Right ventricle myocardium inferior (tissue), 1 donor: Measurements from ENCODE around the gene SETD7. TPM values are rescaled to one million over a fixed set of nuclear protein-coding genes. Genes with fewer than 3 reads are reported as not detected.

Experiments
- ATAC-seq: fragments of 200-7000 bp; cut with Tn5 transposase; one replicate; pipeline ENCODE4 v1.9.1; 2020; ENCODE audit warnings: mild to moderate bottlenecking, moderate library complexity
- DNase-seq: peaks from one replicate; pipeline ENCODE4 v3.0.0; 2021; ENCODE audit errors: missing footprints
- intact Hi-C: fragments of 100-400 bp; cut with DNase I; formaldehyde crosslinking; loops from one replicate; pipeline ENCODE4 v1.11.0; 2022
- total RNA-seq: library from RNA; stranded (reverse); fragmentation: NEBNext Ultra II Directional; extraction: Animal tissue kit (Norgen Biotek cat#: 25700); gene quantifications from one replicate; pipeline ENCODE4 v1.2.1, GENCODE V29; 2021
- donor health status: DM: no; HTN: yes; CAD: no; lungs with severe emphysema.

Gene SETD7
- total RNA-seq, 1 donor from 2014 or later, result 52.2 TPM

GRCh38 chr4:139554893-139555704 lies 920 bp downstream of the SETD7 start:
- DNase-seq, result peak; percentile 93
- peak; percentile 79 for ATAC-seq
- intact Hi-C loops, result loop anchor here (5.0 to 10.0 kb wide), 3 partner anchors 38 to 520 kb away; partner anchors contain the start of gene RAB33B

DNA sequence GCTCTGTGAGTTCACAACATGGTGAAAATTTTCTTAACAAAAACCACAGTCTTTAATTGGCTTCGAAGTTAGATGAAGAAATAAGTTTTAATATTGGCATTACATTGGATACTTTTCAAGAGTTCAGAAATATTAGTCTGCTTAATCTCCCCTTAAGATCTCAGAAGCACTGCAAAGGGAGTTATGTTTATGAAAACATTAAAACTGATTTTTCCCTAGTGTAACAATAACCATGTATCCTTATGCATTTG lies 1.5 kb downstream of the SETD7 start:
- ATAC-seq, result no peak
- no peak for DNase-seq
- intact Hi-C loops, result loop anchor here (10.0 kb wide), 1 partner anchor 520 kb away; no protein-coding TSS in a partner anchor

DNA sequence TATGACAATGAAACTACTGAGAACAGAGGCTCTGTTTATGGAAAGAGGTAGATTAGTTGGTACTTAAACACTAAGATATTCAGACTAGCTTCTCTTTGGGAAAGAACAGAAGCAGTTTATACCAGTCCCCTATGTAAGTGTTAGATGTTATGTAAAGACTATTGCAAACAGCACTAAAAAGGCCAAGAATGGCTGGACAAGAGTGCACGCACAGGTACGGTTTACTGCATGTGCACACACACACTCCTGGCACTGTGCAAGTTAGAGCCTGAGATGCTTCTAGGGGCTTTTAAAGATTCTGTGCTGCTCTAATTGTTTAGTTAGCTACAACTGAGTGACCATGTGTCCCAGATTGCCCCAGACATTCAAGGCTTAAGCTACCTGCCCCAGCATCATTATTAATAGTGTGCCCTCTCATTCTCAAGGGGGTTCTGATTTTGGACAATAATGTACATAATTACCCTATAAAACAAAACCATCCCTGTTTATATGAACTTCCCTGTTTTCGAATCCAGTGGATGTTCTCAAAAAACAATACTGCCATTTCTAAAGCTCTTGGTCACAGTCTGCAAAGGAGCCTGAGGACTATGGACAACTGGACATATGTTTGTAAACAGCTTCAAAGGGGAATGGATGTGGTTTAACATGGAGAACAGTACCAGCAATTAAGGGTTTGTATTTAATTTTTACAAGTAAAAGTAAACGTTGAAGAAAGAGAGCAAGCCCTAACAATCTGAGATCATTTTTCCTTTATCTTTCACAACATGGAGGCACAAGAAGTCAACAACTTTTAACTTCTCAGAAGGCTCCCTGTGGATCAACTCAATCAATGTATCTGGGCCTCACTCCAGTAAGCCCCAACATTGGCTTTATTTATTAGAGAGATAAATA lies 2.0 kb downstream of the SETD7 start:
- ATAC-seq (no peak), DNase-seq (no peak)
- intact Hi-C loops, result loop anchor here (10.0 kb wide), 1 partner anchor 519 kb away; no protein-coding TSS in a partner anchor

GRCh38 chr4:139552517-139553307 lies 3.3 kb downstream of the SETD7 start:
- intact Hi-C loops, result loop anchor here (10.0 kb wide), 1 partner anchor 518 kb away; no protein-coding TSS in a partner anchor
- peak; percentile 14 for ATAC-seq
- DNase-seq, result no peak

DNA sequence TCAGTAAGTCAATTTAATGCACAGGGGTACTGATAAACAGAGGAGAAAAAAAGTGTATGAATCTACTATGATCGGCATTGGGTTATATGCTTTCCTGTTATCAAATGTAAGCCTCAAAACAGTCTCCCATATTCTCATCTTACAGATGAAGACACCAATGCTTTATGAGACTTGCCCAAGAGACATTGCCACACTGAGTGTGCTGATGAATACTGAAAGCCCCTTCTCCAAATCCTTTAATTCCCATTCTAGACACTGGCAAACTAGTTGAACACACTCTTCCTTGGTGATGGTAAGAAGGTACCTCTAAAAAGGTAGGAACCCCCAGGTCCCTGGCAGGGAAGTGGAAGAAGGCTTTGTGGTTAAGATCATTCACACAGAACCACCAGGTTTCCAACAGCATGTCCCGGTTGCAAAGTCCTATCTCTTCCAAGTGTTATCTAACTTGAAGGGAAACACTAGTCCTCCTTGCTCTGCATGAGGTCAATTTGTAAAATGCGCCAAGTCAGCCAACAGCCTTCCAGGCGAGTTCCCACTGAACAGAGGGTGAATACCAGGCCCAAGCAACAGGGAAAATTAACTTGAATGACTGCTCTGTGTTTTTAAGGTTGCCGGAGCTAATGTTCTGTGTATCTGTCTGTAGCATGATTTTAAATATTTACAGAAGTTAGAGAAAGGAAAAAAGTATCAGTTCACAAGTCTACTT lies 5.1 kb downstream of the SETD7 start:
- intact Hi-C loops, result loop anchor here (10.0 kb wide), 1 partner anchor 516 kb away; no protein-coding TSS in a partner anchor
- ATAC-seq (peak; percentile 36), DNase-seq (no peak)

GRCh38 chr4:139547979-139548378 lies 8.0 kb downstream of the SETD7 start:
- intact Hi-C loops, result no loop called here
- DNase-seq (no peak), ATAC-seq (no peak)

DNA sequence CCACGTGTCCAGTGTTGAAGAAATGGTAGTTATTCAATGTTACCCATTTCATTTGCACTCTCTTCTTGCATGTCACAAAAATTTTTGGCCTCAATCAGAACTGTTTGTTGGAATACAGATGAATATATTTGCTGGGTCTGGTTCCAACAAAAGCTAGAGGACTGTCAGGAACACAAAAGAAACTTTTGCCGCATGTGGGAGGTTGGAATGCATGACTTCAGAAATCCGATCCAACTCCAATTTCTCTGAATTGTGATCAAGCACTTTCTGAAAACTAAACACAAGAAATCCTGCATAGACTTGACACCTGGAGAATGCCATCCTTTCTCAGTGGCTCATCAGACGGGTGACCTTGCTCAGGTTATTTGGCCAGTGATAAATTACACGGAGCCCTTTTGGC lies 15.4 kb downstream of the SETD7 start:
- intact Hi-C loops, result no loop called here
- ATAC-seq (no peak), DNase-seq (no peak)

- intact Hi-C loops, result no loop called here
- no peak for ATAC-seq
- no peak for DNase-seq
Observed at GRCh38 chr4:139540161-139540560, 15.9 kb downstream of the SETD7 start.

DNA sequence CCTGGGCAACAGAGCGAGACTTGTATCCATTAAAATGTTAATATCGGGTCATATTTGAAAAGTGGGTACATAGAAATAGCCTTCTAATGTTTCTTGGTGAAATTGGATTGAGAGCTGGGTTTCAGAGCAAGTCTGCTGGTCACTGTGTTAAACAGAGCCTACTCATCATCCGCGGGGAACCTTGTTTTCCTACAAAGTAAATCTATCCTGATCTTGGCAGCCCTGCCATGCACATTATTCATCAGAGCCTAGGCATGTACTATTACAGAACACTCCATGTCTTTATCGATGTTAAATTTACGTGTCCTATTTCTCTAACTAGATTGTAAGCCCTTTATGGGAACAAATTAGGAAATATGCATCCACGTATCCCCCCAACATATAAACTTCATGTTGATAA lies 18.7 kb downstream of the SETD7 start:
- intact Hi-C loops, result no loop called here
- DNase-seq, result no peak
- no peak for ATAC-seq

DNA sequence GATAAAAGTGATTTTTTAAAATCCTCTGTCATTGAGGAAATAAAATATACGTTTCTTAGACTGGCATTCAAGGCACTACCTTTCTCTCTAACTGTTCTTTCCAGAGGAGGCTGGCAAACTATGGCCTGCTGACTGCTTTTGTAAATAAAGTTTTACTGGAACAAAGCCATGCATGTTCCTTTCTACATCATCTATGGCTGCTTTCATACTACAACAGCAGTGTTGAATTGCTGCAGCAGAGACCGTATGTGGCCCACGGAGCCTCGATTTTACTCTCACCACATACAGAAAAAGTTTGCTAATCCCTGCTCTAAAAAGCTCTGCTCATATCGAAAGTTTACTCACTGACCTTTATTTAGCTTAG lies 20.2 kb downstream of the SETD7 start:
- ATAC-seq (no peak), DNase-seq (no peak)
- intact Hi-C loops, result no loop called here

- no peak for ATAC-seq
- intact Hi-C loops, result no loop called here
- DNase-seq, result no peak
Observed at GRCh38 chr4:139535228-139535870, 20.7 kb downstream of the SETD7 start.

GRCh38 chr4:139534287-139534950 lies 21.6 kb downstream of the SETD7 start:
- ATAC-seq (no peak), DNase-seq (no peak)
- intact Hi-C loops, result loop anchor here (5.0 kb wide), 1 partner anchor 117 kb away; no protein-coding TSS in a partner anchor

DNA sequence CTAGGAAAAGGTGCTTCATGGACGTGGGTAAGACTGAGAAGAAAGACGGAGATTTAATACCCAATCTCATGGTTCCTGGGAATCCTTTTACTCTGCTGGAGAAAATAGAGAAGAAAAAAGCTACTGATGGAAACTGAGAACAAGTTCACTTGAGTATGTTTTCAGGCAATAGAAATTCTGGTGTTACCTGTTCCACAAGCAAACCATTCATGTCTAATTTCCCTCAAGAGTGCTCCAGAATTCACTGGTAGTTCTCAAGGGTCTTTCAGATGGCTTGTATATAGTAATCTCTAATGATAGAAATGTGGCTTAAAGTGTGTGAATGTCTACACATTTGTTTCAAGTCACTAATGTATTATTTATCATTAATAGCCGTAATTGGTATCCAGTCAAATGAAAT lies 22.5 kb downstream of the SETD7 start:
- ATAC-seq, result no peak
- intact Hi-C loops, result loop anchor here (5.0 kb wide), 1 partner anchor 116 kb away; no protein-coding TSS in a partner anchor

DNA sequence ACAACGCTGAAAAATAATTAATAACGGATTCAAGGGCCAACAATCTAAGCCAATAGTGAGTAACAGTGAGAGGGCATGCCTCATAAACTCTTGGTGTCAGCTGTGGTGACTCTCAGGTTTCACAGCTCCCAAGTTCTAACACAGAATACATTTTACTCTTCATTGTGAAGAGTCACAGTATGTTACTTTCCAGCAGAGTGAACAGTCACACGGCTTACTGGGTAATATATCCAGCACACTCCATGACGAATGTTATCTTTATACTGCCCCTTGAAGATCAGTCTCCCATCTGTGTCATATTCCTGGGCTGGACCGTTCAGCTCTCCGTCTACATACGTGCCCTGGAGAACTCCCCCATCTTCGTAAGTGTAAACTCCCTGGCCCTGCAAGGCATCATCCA lies 23.1 kb downstream of the SETD7 start:
- DNase-seq (no peak), ATAC-seq (no peak)
- intact Hi-C loops, result loop anchor here (5.0 kb wide), 1 partner anchor 116 kb away; no protein-coding TSS in a partner anchor

More for the DNA sequence above, 22.5 kb downstream of the SETD7 start:
- no peak for DNase-seq

DNA sequence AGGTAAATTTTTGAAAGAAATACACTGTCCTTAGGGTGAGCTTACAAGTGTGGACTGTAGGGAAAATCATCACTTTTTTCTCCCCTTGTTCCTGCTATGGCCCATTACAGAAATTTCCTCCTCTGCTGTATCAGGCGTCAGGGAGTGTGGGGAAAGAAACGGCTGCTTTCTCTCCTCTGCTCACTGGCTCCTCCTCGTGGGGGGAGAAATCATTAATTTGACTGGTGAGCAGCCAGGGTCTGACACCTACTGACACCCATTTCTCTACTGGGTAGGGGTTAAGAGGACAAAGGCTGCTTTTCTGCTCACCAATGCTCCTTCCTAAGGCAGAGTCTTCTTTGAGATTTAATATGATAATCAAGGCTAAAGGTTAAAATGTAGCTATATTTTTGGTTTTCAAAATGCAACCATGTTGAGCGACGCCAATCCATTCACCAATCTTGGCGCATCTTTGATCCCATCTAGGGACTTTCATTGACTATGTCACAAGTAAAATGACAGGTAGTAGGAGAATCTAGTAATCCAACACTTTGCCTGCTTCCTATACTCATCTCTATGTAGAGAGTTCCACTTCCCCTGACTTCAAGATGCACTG lies 25.1 kb downstream of the SETD7 start:
- intact Hi-C loops, result loop anchor here (5.0 kb wide), 1 partner anchor 114 kb away; no protein-coding TSS in a partner anchor
- no peak for DNase-seq
- ATAC-seq, result peak; percentile 51

DNA sequence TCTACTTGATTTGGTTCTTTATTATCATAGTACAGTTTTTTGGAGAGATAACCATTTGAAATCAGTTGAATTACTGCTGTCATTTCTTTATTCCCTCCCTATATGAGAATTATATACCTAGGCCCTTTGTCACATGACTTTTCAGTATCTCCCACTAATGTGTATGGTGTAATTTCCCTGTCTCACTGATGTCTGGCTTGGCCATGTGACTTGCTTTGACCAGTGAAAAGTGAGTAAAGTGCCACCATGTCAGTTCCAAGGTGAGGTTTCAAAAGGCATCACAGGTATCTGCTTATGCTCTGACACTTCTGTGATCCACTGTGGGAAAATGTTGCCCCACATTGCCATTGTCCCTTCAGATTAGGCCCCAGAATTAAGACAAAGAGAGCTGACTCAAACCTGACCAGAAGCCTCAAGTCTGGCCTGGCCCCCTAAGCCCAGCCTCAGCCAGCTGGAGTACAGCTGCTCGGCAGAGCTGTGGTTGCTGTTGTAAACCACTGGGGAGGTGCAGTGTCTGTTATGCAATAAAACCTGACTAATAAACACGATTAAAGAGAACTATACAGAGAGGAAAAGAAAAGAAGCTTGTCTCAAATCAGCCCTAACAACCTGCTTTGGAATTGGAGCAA lies 27.5 kb downstream of the SETD7 start:
- ATAC-seq (peak; percentile 95), DNase-seq (peak; percentile 85)
- intact Hi-C loops, result no loop called here
